ENCODE results near the gene PSORS1C1. TPM values are rescaled to one million over a fixed set of nuclear protein-coding genes. Genes with fewer than 3 reads are reported as not detected.

PSORS1C1 gene
- total and polyA plus RNA-seq, 4 experiments from 2014 or later: 0.60 TPM; not detected in 3

DNA sequence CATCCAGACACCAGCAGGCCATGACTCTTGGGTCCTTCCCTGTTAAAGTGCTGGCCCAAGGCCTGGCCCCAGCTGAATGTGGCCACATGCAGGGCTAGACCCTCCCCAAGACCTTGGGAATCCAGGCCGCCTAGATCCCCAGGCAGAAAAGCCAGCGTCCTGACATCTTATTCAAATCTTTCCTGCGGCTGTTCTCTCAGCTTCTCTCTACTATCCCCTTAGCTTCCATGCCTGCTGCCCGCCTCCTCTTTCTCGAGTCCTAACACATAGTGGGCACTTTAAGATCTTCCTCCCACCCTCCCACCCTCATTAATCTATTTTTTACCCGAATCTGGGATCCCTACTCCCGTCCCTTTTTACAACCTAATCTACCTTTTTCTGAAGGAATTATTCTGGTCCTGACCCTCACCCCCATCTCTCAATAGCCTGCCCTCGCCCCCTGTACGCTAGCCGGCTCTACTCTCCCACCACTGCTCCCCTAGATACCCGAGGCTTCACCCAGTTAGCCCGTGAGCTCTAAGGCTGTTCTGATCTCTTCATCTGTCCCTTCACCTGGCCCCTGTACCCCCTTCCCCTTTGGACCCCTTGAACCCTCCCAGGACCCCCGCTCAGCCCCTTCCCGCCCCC is 43.0 kb downstream of the PSORS1C1 start, which contains the start of gene CCHCR1:
CCHCR1 (minus strand) TSS at position 290 of the 627 bp plus-strand sequence; CDS start at position 88, 202 bp downstream.
- H3K4me3 Mint-ChIP-seq: peak within 1 kb of the TSS; percentile 87 to 95 (median 90)
- H3K27me3 Mint-ChIP-seq: no peaks in the 10 kb centered on the region
- Histone ChIP-seq H3K4me1 (ENCODE audit: insufficient read depth, low read length) (peaks cover 22% of the 10 kb centered on the region), H3K9me3 (ENCODE audit: control insufficient read depth in 1 of 2, low read length in 2 of 2) (no peaks in the 10 kb centered on the region), H3K36me3 (ENCODE audit: insufficient read depth, low read length) (no peaks in the 10 kb centered on the region), H3K4me3 (ENCODE audit: low read length in 2 of 2) (peak within 1 kb of the TSS; percentile 59 to 70), H3K27me3 (ENCODE audit: insufficient read depth, low read length) (no peaks in the 10 kb centered on the region), H3K27ac (ENCODE audit: low read depth, low read length) (peak within 1 kb of the TSS; percentile 69)
- H3K36me3 Mint-ChIP-seq: peaks cover 7 to 11% of the 10 kb centered on the region in 2 donors
- intact Hi-C loops (cut with micrococcal nuclease): loop anchor here (1.0 to 2.0 kb wide), 6 partner anchors 20 to 541 kb away; partner anchors contain the start of genes HLA-B, MRPS18B and PPP1R10
- no peak for DNase-seq
- ChIA-PET CTCF (ENCODE audit: partially characterized antibody) (interaction anchor here (0.6 to 1.7 kb wide), 6 partner anchors 8 to 241 kb away, joined by 3 to 7 read pairs (median 4); no protein-coding TSS in a partner anchor), POLR2A (ENCODE audit: partially characterized antibody) (interaction anchor here (0.6 to 4.0 kb wide), 9 partner anchors 23 to 831 kb away, joined by 3 to 34 read pairs (median 3); partner anchors contain the start of gene TRIM39)
- no peaks in the 10 kb centered on the region for H3K9me3 Mint-ChIP-seq
- H3K27ac Mint-ChIP-seq: peak within 1 kb of the TSS; percentile 75 to 95 (median 93)
- H3K4me1 Mint-ChIP-seq: peaks cover 13 to 34% (median 23%) of the 10 kb centered on the region in 4 donors

DNA sequence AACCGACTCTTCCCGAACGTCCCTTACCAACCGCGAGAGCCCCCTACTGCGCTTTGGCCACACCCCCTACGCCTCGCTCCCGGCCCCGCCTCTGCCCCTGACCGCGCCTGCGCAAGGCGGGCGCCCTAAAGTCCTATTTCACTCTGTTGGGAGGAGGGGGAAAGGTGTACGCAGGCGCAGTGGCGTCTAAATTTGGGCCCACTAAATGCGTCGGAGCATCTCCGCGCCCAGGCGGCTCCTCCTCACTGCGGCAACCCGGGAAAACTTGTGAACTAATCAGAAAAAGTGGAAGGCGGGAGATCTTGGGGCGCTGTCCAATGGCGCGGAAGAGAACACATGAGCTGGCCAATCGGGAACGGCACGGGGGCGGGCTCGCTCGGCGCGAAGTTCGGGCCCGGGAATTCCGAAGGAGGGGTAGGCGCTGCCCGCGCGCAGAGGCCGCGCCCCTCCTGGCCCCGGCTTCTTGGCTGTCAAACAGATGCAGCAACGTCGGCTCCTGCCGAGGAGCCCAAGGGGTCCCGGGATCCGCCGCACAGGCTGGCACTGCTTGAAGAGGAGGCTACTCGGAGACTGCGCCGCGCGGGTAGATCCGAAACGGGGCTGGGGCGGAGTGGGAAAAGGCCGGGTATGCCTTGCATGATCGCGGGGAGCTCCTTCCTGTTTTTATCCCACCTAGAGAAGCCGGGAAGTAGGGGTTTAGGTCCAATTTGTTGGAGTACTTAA is 43.7 kb downstream of the PSORS1C1 start, which contains the start of gene TCF19:
TCF19 (plus strand) TSS at position 450 of the 723 bp plus-strand sequence. CDS start 881 bp downstream, outside the sequence.
- H3K4me3 ChIP-seq (ENCODE audit: low read length in 2 of 2): peak within 1 kb of the TSS; percentile 59 to 70
- no peaks in the 10 kb centered on the region for H3K27me3 ChIP-seq (ENCODE audit: insufficient read depth, low read length)
- H3K36me3 Mint-ChIP-seq: peaks cover 7 to 9% of the 10 kb centered on the region in 2 donors
- peak; percentile 98 to 99 (median 98) for DNase-seq
- H3K27ac ChIP-seq (ENCODE audit: low read depth, low read length): peak within 1 kb of the TSS; percentile 69
- no peaks in the 10 kb centered on the region for H3K9me3 ChIP-seq (ENCODE audit: control insufficient read depth in 1 of 2, low read length in 2 of 2)
- H3K9me3 Mint-ChIP-seq: no peaks in the 10 kb centered on the region
- no peaks in the 10 kb centered on the region for H3K36me3 ChIP-seq (ENCODE audit: insufficient read depth, low read length)
- peaks cover 14 to 34% (median 24%) of the 10 kb centered on the region in 4 donors for H3K4me1 Mint-ChIP-seq
- intact Hi-C loops (cut with micrococcal nuclease): loop anchor here (1.0 to 2.0 kb wide), 6 partner anchors 21 to 542 kb away; partner anchors contain the start of genes HLA-B, MRPS18B and PPP1R10
- H3K27me3 Mint-ChIP-seq: no peaks in the 10 kb centered on the region
- peaks cover 22% of the 10 kb centered on the region for H3K4me1 ChIP-seq (ENCODE audit: insufficient read depth, low read length)
- H3K27ac Mint-ChIP-seq: peak within 1 kb of the TSS; percentile 75 to 95 (median 93)
- POLR2A ChIA-PET (ENCODE audit: partially characterized antibody): interaction anchor here (0.6 to 4.0 kb wide), 13 partner anchors 17 to 832 kb away, joined by 3 to 34 read pairs (median 4); partner anchors contain the start of gene TRIM39
- H3K4me3 Mint-ChIP-seq: peak within 1 kb of the TSS; percentile 87 to 95 (median 90)
- CTCF ChIA-PET (ENCODE audit: partially characterized antibody): interaction anchor here (0.6 to 2.6 kb wide), 9 partner anchors 9 to 242 kb away, joined by 3 to 13 read pairs (median 5); no protein-coding TSS in a partner anchor

- peaks cover 22% of the 10 kb centered on the region for H3K4me1 ChIP-seq (ENCODE audit: insufficient read depth, low read length)
- no peaks in the 10 kb centered on the region for H3K9me3 ChIP-seq (ENCODE audit: control insufficient read depth in 1 of 2, low read length in 2 of 2)
- H3K9me3 Mint-ChIP-seq: no peaks in the 10 kb centered on the region
- POLR2A ChIA-PET (ENCODE audit: partially characterized antibody): interaction anchor here (0.7 to 4.0 kb wide), 12 partner anchors 18 to 461 kb away, joined by 3 to 34 read pairs (median 4); no protein-coding TSS in a partner anchor
- peak overlapping the region; percentile 69 for H3K27ac ChIP-seq (ENCODE audit: low read depth, low read length)
- no peaks in the 10 kb centered on the region for H3K36me3 ChIP-seq (ENCODE audit: insufficient read depth, low read length)
- peak overlapping the region; percentile 59 to 70 for H3K4me3 ChIP-seq (ENCODE audit: low read length in 2 of 2)
- H3K27ac Mint-ChIP-seq: peak overlapping the region; percentile 75 to 95 (median 93)
- H3K27me3 Mint-ChIP-seq: no peaks in the 10 kb centered on the region
- peaks cover 7 to 9% of the 10 kb centered on the region in 2 donors for H3K36me3 Mint-ChIP-seq
- no peaks in the 10 kb centered on the region for H3K27me3 ChIP-seq (ENCODE audit: insufficient read depth, low read length)
- intact Hi-C loops (cut with micrococcal nuclease): loop anchor here (1.0 to 2.0 kb wide), 6 partner anchors 21 to 542 kb away; partner anchors contain the start of genes HLA-B, MRPS18B and PPP1R10
- CTCF ChIA-PET (ENCODE audit: partially characterized antibody): interaction anchor here (0.6 to 2.6 kb wide), 11 partner anchors 10 to 283 kb away, joined by 3 to 13 read pairs (median 4); no protein-coding TSS in a partner anchor
- peak in 4 of 5 donors; percentile 8 to 26 (median 20) for DNase-seq
- peaks cover 14 to 34% (median 24%) of the 10 kb centered on the region in 4 donors for H3K4me1 Mint-ChIP-seq
- H3K4me3 Mint-ChIP-seq: peak overlapping the region; percentile 87 to 95 (median 90)
Observed at GRCh38 chr6:31158863-31159855, 44.6 kb downstream of the PSORS1C1 start.

GRCh38 chr6:31161216-31162126 is 46.9 kb downstream of the PSORS1C1 start:
- Histone ChIP-seq H3K4me1 (ENCODE audit: insufficient read depth, low read length) (peaks cover 22% of the 10 kb centered on the region), H3K27ac (ENCODE audit: low read depth, low read length) (no peak overlapping the region), H3K27me3 (ENCODE audit: insufficient read depth, low read length) (no peaks in the 10 kb centered on the region), H3K36me3 (ENCODE audit: insufficient read depth, low read length) (no peaks in the 10 kb centered on the region), H3K4me3 (ENCODE audit: low read length in 2 of 2) (no peak overlapping the region), H3K9me3 (ENCODE audit: control insufficient read depth in 1 of 2, low read length in 2 of 2) (no peaks in the 10 kb centered on the region)
- Mint-ChIP-seq H3K27me3 (no peaks in the 10 kb centered on the region), H3K9me3 (no peaks in the 10 kb centered on the region), H3K4me1 (peaks cover 18 to 34% (median 26%) of the 10 kb centered on the region in 4 donors), H3K4me3 (peak overlapping the region in 1 of 8 donors; percentile 43), H3K27ac (peak overlapping the region in 2 of 7 donors; percentile 9 to 43), H3K36me3 (peaks cover 0 to 5% of the 10 kb centered on the region in 2 donors)
- DNase-seq: no peak
- CTCF ChIA-PET (ENCODE audit: partially characterized antibody): no interaction called here
- intact Hi-C loops (cut with micrococcal nuclease): no loop called here
- POLR2A ChIA-PET (ENCODE audit: partially characterized antibody): no interaction called here

GRCh38 chr6:31162463-31163165 is 48.0 kb downstream of the PSORS1C1 start:
- H3K36me3 Mint-ChIP-seq: peaks cover 0 to 5% of the 10 kb centered on the region in 2 donors
- no peaks in the 10 kb centered on the region for H3K27me3 Mint-ChIP-seq
- H3K9me3 ChIP-seq (ENCODE audit: control insufficient read depth in 1 of 2, low read length in 2 of 2): no peaks in the 10 kb centered on the region
- intact Hi-C loops (cut with micrococcal nuclease): no loop called here
- peaks cover 16% of the 10 kb centered on the region for H3K4me1 ChIP-seq (ENCODE audit: insufficient read depth, low read length)
- H3K27ac ChIP-seq (ENCODE audit: low read depth, low read length): no peak overlapping the region
- no peak overlapping the region for H3K4me3 ChIP-seq (ENCODE audit: low read length in 2 of 2)
- no peak overlapping the region for H3K4me3 Mint-ChIP-seq
- no peaks in the 10 kb centered on the region for H3K27me3 ChIP-seq (ENCODE audit: insufficient read depth, low read length)
- DNase-seq: no peak
- H3K9me3 Mint-ChIP-seq: no peaks in the 10 kb centered on the region
- no peaks in the 10 kb centered on the region for H3K36me3 ChIP-seq (ENCODE audit: insufficient read depth, low read length)
- no peak overlapping the region for H3K27ac Mint-ChIP-seq
- ChIA-PET POLR2A (ENCODE audit: partially characterized antibody) (no interaction called here), CTCF (ENCODE audit: partially characterized antibody) (interaction anchor here (1.4 kb wide), 1 partner anchor 34 kb away, joined by 3 read pairs; no protein-coding TSS in a partner anchor)
- H3K4me1 Mint-ChIP-seq: peaks cover 17 to 26% (median 22%) of the 10 kb centered on the region in 4 donors
